IMR-90 (cell line): Measurements from ENCODE around the gene SUGP2. TPM values are rescaled to one million over a fixed set of nuclear protein-coding genes. Genes with fewer than 3 reads are reported as not detected.

Experiments
- ATAC-seq: fragments of 200-7000 bp; cut with Tn5 transposase; 2 replicates; pipeline ENCODE4 v1.9.1; 2020; ENCODE audit warnings: low read depth, mild to moderate bottlenecking, moderate library complexity
- BruUV-seq: library from RNA; stranded (reverse); fragments of 400-500 nt; replicated peaks from 2 replicates; lab custom pipeline; 2021; lab: Mats Ljungman, UMichigan
- CTCF ChIA-PET: fragments of 300-600 bp; formaldehyde crosslinking; extraction: SDS; loops from one replicate; lab custom pipeline; 2021; ENCODE audit warnings: antibody characterized with exemption; lab: Yijun Ruan, JAX
- POLR2A ChIA-PET: fragments of 300-600 bp; sonication (Branson Sonifier 250); formaldehyde crosslinking; loops from one replicate; lab custom pipeline; 2022; ENCODE audit warnings: antibody characterized with exemption; ENCODE audit not compliant: unreplicated experiment; lab: Charles Lee
- DNase-seq: peaks from one replicate; pipeline ENCODE4 v3.0.0; 2013
- H2AFZ ChIP-seq: replicated peaks from 2 replicates; pipeline ENCODE3; 2013; ENCODE audit warnings: low read length, mild to moderate bottlenecking; ENCODE audit not compliant: poor library complexity
- H2AK5ac ChIP-seq: 2 replicates; pipeline ENCODE4 v1.6.1; 2013; ENCODE audit warnings: low read depth, low read length, inconsistent platforms
- H2AK9ac ChIP-seq: replicated peaks from 2 replicates; pipeline ENCODE3; 2013; ENCODE audit warnings: mild to moderate bottlenecking, low read depth, low read length, moderate library complexity; ENCODE audit not compliant: poor library complexity
- H2BK120ac ChIP-seq: 2 replicates; pipeline ENCODE4 v1.6.1; 2013; ENCODE audit warnings: low read depth, low read length, inconsistent platforms
- H2BK15ac ChIP-seq: 3 replicates; pipeline ENCODE4 v1.6.1; 2013; ENCODE audit warnings: low read depth, low read length, inconsistent platforms
- H2BK20ac ChIP-seq: 2 replicates; pipeline ENCODE4 v1.6.1; 2013; ENCODE audit warnings: low read depth, mild to moderate bottlenecking, inconsistent platforms, low read length, moderate library complexity
- H2BK5ac ChIP-seq: 2 replicates; pipeline ENCODE4 v1.6.1; 2013; ENCODE audit warnings: mild to moderate bottlenecking, low read depth, low read length, inconsistent platforms; ENCODE audit not compliant: poor library complexity, severe bottlenecking
- H3K14ac ChIP-seq: replicated peaks from 2 replicates; pipeline ENCODE4 v1.6.1; 2013; ENCODE audit warnings: low read depth, low read length, inconsistent platforms
- H3K18ac ChIP-seq: 2 replicates; pipeline ENCODE4 v1.6.1; 2013; ENCODE audit warnings: low read depth, low read length, control low read depth
- H3K23ac ChIP-seq: 2 replicates; pipeline ENCODE4 v1.6.1; 2013; ENCODE audit warnings: low read depth, low read length, inconsistent platforms
- H3K27ac ChIP-seq: 2 replicates; pipeline ENCODE4 v1.5.1; 2013; ENCODE audit warnings: mild to moderate bottlenecking, control low read depth, low read length; ENCODE audit not compliant: insufficient read depth
- H3K27me3 ChIP-seq: 2 replicates; pipeline ENCODE4 v1.6.1; 2013; ENCODE audit warnings: low read length; ENCODE audit not compliant: control insufficient read depth, insufficient read depth
- H3K36me3 ChIP-seq: 2 replicates; pipeline ENCODE4 v1.6.1; 2013; ENCODE audit warnings: low read length, mixed read lengths; ENCODE audit not compliant: control insufficient read depth, insufficient read depth
- H3K4ac ChIP-seq: 2 replicates; pipeline ENCODE4 v1.6.1; 2013; ENCODE audit warnings: low read depth, low read length, inconsistent platforms
- H3K4me1 ChIP-seq: 2 replicates; pipeline ENCODE4 v1.6.1; 2013; ENCODE audit warnings: low read length, mixed read lengths; ENCODE audit not compliant: control insufficient read depth, insufficient read depth
- H3K4me2 ChIP-seq: 2 replicates; pipeline ENCODE4 v1.6.1; 2013; ENCODE audit warnings: low read depth, mild to moderate bottlenecking, control low read depth, low read length, moderate library complexity
- H3K4me3 ChIP-seq: 2 replicates; pipeline ENCODE4 v1.5.1; 2013; ENCODE audit warnings: low read depth, mild to moderate bottlenecking, control low read depth, low read length, moderate library complexity; ENCODE audit not compliant: insufficient read depth
- H3K56ac ChIP-seq: 2 replicates; pipeline ENCODE4 v1.6.1; 2013; ENCODE audit warnings: low read length, inconsistent platforms; ENCODE audit not compliant: insufficient read depth; ENCODE audit errors: extremely low read depth
- H3K79me1 ChIP-seq, 2 experiments: 2 replicates each; pipeline ENCODE4 v1.6.1; 2013; ENCODE audit warnings: low read length in 2 of 2, inconsistent platforms in 1 of 2, low read depth in 1 of 2
- H3K9ac ChIP-seq: 2 replicates; pipeline ENCODE4 v1.6.1; 2013; ENCODE audit warnings: low read depth, low read length, control low read depth
- H3K9me1 ChIP-seq: 2 replicates; pipeline ENCODE4 v1.6.1; 2013; ENCODE audit warnings: low read length, inconsistent platforms; ENCODE audit not compliant: insufficient read depth
- H3K9me3 ChIP-seq: 2 replicates; pipeline ENCODE4 v1.6.1; 2013; ENCODE audit warnings: low read length; ENCODE audit not compliant: control insufficient read depth, insufficient read depth
- H4K20me1 ChIP-seq: 2 replicates; pipeline ENCODE4 v1.6.1; 2013; ENCODE audit warnings: low read length, inconsistent platforms; ENCODE audit not compliant: insufficient read depth
- H4K5ac ChIP-seq: 2 replicates; pipeline ENCODE4 v1.6.1; 2013; ENCODE audit warnings: mild to moderate bottlenecking, low read depth, low read length, control low read depth
- H4K8ac ChIP-seq, 2 experiments: 2 replicates each; pipeline ENCODE4 v1.6.1; 2013; ENCODE audit warnings: low read depth in 2 of 2, low read length in 2 of 2, control low read depth in 1 of 2, inconsistent platforms in 1 of 2
- H4K91ac ChIP-seq: 2 replicates; pipeline ENCODE4 v1.6.1; 2013; ENCODE audit warnings: low read depth, low read length, inconsistent platforms; ENCODE audit not compliant: insufficient read depth
- FOS ChIP-seq: fragments of 150-350 bp; IDR thresholded peaks from 2 replicates; pipeline ENCODE4 v1.6.1; 2016; ENCODE audit warnings: low read depth, low read length
- RAD21 ChIP-seq: IDR thresholded peaks from 2 replicates; pipeline ENCODE4 v1.6.1; 2012; ENCODE audit warnings: low read length, improper control_type of control experiment
- RCOR1 ChIP-seq: IDR thresholded peaks from 2 replicates; pipeline ENCODE4 v1.6.1; 2012; ENCODE audit warnings: mild to moderate bottlenecking, low read length, improper control_type of control experiment; ENCODE audit not compliant: insufficient replicate concordance
- WGBS, 2 experiments: methylation state at CpG; one replicate each; pipeline versions ENCODE4 v1.1.5 to v1.1.7; 2013; ENCODE audit warnings: missing lambda C conversion rate in 2 of 2; ENCODE audit not compliant: insufficient read length in 1 of 2; ENCODE audit errors: extremely low coverage in 2 of 2; 5-methylcytosine and 5-hydroxymethylcytosine counted together
- dilution Hi-C: fragments of 300-500 bp; cut with HindIII; formaldehyde crosslinking; loops from one replicate; pipeline ENCODE4 v1.14.3; 2018; ENCODE audit warnings: low sequenced_read_pairs; ENCODE audit not compliant: unreplicated experiment
- in situ Hi-C: fragments of 300-500 bp; cut with MboI; formaldehyde crosslinking; loops from 3 replicates; pipeline ENCODE4 v1.14.3; 2019; ENCODE audit warnings: low sequenced_read_pairs, inconsistent platforms, mixed read lengths
- intact Hi-C: fragments of 100-400 bp; cut with micrococcal nuclease; formaldehyde crosslinking; loops from 2 replicates; pipeline ENCODE4 v1.10.0; 2022
- polyA plus RNA-seq, 3 experiments: library from polyadenylated mRNA; depleted of rRNA; stranded (reverse); fragments of >200 nt; gene quantifications; 2 replicates each; pipeline ENCODE4 v1.2.3, GENCODE V29; 2012; ENCODE audit warnings: low replicate concordance in 1 of 3
- total RNA-seq: library from RNA; depleted of rRNA; stranded (reverse); fragments of >200 nt; gene quantifications from 2 replicates; pipeline ENCODE4 v1.2.3, GENCODE V29; 2012

SUGP2 gene
- total and polyA plus RNA-seq, 2 of the 4 experiments (the other 2 are of a cell fraction), result 25.8 to 69.2 TPM

DNA sequence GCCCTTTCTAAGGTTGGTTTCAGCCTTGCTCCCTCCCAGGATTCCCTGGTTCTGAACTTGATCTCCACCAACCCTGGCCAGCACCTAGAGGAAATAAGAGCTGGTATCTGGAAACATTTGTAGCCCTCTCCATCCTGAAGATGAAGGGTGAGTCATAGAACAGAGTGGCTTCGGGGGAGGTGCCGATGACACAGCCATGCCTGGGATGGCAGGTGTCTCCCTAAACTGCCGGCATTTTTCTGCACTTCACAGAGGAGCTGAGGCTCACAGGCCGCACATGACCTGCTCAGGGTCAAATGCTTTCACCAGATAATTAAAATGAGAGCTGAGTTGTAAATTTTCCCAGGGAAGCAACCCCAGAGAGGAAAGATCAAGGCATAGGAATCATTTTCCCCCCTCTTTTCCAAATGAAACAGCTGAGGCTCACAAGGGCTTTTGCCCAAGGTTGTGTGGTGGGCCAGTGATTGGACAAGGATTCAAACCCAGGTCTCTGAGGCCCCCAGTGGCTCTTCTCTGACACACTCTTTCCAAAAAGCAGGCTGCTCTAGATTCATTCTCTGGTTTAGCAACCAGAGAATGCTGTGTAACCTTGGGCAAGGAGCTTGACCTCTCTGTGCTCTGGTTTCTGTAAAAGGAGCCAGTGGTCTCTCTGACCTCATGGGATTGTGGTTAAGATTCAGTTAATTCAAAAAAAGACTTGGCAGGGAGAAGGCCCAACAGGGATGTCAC, 29.3 kb upstream of the SUGP2 start:
- Histone ChIP-seq H4K5ac (peak overlapping the region; percentile 35), H3K9me1 (peaks cover 13% of the 10 kb centered on the region), H3K79me1 (peaks cover 6 to 22% of the 10 kb centered on the region in 2 experiments; a peak in 2 of 4 replicates), H2AK5ac (no peak overlapping the region), H3K27me3 (no peaks in the 10 kb centered on the region), H3K23ac (no peak overlapping the region), H3K4ac (peak overlapping the region; percentile 46), H4K8ac (peak overlapping the region; percentile 10 to 70; a peak in 1 of 4 replicates), H2BK120ac (no peak overlapping the region), H3K36me3 (peaks cover 11% of the 10 kb centered on the region), H3K4me3 (peak overlapping the region; percentile 50; the same call in 1 of the 2 replicates), H2BK5ac (no peak overlapping the region), H4K20me1 (0 out of 2 replicates have a peak, but pooled peaks cover 6% of the 10 kb centered on the region), H2BK15ac (no peak overlapping the region), H3K9ac (no peak overlapping the region; the same call in 1 of the 2 replicates), H3K27ac (no peak overlapping the region), H3K18ac (no peak overlapping the region), H2AK9ac (peak overlapping the region; percentile 74), H3K9me3 (no peaks in the 10 kb centered on the region), H2AFZ (peak overlapping the region; percentile 91), H3K4me2 (peak overlapping the region; percentile 88), H3K4me1 (peaks cover 13% of the 10 kb centered on the region), H2BK20ac (no peak overlapping the region), H4K91ac (no peak overlapping the region), H3K14ac (no peak overlapping the region), H3K56ac (no peak overlapping the region)
- CTCF ChIA-PET, result interaction anchor here (1.0 kb wide), 1 partner anchor 22 kb away, joined by 6 read pairs; no protein-coding TSS in a partner anchor
- dilution Hi-C loops (no loop called here), intact Hi-C loops (loop anchor here (2.0 to 10.0 kb wide), 2 partner anchors 76 to 112 kb away; partner anchors contain the start of genes MEF2B and TMEM161A), in situ Hi-C loops (no loop called here)
- no TSS peak for BruUV-seq
- TF ChIP-seq RAD21 (no peak), FOS (0 out of 2 replicates have a peak, but pooled peaks have one; percentile 30), RCOR1 (peak; percentile 45)
- WGBS, 2 experiments, result 33% methylated on average over 2 of the region's 4 CpGs; no CpG with 5 or more reads in 1 of the 2 experiments
- ATAC-seq (no peak), DNase-seq (peak; percentile 63)
- POLR2A ChIA-PET, result no interaction called here
